NCI-H1436 treated with DMSO at 0.1 percent for 48 hours (cell line): ENCODE measurements around the gene F12.
"Not testable (repeated sequence)": the region's sequence is repeated elsewhere in the genome, so short reads cannot be mapped to it uniquely, and the experiment has no call there.

Experiments used
- DNase-seq: peaks from one replicate; lab custom pipeline; 2025; lab: John Stamatoyannopoulos, UW

Gene F12

DNA sequence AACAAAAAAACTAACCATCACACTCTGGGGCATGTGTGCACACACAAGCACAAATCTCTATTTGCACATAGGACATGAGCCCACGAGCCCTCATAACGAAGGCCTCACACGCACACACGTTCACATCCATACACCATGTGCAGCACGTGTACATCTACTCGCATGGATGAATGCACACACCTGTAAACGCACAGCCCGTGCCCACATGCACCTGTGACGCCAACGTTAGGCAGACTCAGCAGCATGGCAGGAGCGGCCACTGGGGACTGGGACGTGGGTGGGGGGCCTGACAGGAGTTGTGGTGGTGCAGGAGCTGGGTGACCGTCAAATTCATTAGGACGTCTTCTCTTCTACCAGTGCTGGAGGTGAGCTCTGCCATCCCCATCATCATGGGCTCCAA is 22.0 kb downstream of the F12 start:
- DNase-seq: no peak

- no peak for DNase-seq
Observed at GRCh38 chr5:177386542-177386941, 22.8 kb downstream of the F12 start.

- no peak for DNase-seq
Observed at GRCh38 chr5:177385720-177386119, 23.6 kb downstream of the F12 start.

GRCh38 chr5:177384134-177384533 is 25.2 kb downstream of the F12 start, which contains the start of gene SLC34A1:
SLC34A1 (plus strand) TSS chr5:177384434; CDS start chr5:177385742, 1,308 bp downstream.
- no peak for DNase-seq

DNA sequence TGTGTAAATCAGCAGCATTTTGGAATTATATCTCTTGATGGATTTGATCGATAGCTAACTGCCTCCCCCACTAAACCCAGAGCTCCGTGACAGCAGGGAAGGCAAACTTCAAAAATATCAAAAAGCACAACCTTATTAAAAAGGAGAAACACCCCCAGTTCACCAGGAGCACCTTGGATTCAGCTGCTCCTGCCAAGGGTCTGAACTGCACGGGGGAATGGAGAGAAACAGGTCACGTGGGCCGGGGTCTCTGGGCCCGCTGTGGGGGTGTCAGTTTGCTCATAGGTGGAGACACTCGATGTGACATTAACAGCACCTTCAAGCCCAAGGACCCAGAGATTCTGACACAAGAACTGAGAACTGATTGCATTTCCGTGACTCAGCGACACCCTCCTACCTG is 26.2 kb downstream of the F12 start:
- DNase-seq: no peak

GRCh38 chr5:177382423-177383029 is 26.8 kb downstream of the F12 start:
- DNase-seq: no peak

DNA sequence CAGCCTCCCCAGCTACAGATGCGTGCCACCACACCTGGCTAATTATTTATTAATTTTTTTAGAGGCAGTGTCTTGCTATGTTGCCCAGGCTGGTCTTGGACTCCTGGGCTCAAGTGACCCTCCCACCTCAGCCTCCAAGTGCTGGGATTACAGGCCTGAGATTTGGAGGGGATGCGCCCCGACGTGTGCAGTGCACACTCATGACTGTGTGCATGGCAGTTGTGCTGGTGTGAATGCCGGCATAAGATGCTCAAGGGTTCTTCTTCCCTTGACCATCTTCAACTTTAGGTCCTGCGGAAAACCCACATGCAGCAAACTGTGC is 28.6 kb downstream of the F12 start:
- DNase-seq: no peak

- no peak for DNase-seq
Observed at GRCh38 chr5:177378884-177379883, 30.2 kb downstream of the F12 start.

DNA sequence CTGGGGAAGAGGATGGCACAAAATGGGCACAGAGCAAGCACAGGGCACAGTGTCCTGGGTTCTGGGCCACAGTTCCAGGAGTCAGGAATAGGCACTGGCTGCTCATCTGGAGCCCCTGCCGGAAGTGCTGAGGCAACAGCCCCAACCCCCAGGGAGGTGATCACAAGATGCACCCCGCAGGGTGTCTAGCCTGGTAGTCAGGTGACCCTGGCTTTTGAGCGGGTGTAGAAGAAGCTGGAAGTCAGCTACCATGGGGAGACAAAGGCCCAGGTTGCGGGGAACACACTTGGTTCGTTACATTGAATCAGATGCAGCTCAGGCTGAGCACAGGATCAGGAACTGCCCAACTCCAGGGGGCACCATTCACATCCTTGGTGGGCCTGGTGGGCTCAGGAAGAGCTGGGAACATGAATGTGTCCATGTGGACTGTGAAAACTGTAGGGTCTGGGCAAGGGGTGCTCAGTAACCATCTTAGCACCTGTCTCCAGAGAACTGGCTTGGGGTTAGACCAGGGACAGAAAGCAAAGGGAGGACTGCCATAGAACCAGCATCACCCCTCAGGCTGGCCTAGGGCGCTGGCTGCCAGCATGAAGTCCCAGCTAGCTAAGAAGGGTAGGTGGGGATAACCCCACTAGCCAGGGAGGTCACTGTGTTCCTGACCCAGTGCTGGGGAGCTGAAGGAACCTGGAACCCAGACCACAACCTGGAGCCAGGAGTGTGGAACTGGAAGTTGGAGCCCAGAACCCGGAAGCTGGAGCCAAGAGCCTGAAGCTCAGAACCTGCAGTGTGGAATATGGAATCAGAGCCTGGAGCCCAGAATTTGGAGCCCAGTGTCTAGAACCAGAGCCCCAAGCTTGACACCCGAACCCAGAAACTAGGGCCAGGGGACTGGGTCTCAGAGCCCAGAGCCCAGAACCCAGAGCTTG is 31.2 kb downstream of the F12 start:
- no peak for DNase-seq

DNA sequence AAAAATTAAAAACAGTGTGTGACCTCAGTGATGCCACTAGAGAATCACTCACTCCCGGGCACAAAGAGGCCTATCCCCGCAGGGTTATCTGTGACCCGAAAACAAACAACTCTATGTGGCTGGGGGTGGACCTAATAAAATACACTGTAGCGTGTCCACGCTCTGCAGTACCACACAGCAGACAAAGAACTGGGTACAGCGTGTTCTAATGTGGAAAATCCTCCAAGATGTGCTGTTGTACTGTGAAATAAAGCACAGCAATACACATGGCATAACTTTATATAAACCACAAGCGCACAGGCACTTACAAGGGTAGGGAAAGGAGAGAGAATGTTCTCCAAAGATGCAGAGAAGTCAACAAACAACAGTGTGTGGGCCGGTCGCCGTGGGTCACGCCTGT is 33.3 kb downstream of the F12 start:
- no peak for DNase-seq

DNA sequence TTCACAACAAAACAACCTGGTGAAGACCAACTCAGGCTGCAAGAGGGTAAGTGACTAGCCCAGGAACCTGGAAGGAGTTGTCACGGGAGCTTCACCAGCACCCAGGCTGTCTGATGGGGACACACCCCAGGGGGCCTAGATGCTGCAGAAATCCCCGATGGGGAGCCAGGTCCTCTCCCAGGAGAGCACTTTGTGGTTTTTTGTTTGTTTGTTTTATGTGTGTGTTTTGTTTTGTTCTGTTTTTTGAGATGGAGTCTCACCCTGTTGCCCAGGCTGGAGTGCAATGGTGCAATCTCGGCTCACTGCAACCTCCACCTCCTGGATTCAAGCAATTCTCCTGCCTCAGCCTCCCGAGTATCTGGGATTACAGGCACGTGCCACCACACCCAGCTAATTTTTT is 33.8 kb downstream of the F12 start:
- DNase-seq: not testable (repeated sequence)

- no peak for DNase-seq
Observed at GRCh38 chr5:177374211-177374610, 35.2 kb downstream of the F12 start.

DNA sequence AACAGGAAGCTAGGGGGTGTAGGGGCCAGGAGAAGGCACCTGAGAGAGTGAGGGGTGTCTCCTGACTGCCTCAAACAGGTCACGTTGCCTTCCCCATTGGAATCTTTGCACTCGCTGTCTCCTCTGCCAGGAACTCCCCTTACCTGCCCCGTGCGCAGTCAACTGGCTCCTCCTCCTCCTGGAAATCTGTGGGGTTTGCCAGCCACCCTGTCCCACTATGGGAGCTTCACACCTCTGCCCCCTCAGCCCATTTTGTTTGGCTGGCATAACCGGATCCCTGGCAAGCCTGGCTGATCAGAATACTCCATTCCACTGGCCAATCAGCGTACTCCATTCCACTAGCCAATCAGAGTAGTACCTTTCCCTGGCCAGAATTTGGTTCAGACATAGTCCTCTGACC is 35.6 kb downstream of the F12 start:
- DNase-seq: no peak

- DNase-seq: no peak
Observed at GRCh38 chr5:177372910-177373309, 36.5 kb downstream of the F12 start.

- no peak for DNase-seq
Observed at GRCh38 chr5:177372034-177372896, 37.1 kb downstream of the F12 start.

- no peak for DNase-seq
Observed at GRCh38 chr5:177371120-177372033, 38.0 kb downstream of the F12 start.

DNA sequence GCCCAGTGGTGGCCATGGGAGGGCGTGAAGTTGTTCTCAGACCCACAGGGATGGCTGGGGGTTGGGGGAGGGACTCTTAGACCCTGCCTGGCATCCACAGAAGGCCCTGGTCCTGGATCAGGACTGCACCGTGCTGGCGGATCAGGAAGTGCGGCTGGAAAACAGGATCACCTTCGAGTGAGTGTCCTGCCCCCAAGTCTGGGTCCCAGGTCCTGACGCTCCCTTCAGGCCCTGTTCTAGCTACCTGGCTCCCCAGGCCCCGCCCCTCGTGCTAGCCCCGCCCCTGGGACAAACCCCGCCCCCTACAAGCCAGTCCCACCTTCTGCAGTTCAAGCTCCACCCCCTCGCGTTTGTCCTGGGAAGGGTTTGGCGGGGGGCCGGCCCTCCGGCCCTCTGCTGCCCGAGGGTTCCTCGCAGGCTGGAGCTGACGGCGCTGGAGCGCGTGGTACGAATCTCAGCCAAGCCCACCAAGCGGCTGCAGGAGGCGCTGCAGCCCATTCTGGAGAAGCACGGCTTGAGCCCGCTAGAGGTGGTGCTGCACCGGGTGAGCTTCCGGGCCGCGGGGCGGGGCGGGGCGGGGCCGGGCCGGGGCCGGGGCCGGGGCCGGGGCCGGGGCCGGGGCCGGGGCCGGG is 38.8 kb downstream of the F12 start:
- peak; percentile 30 for DNase-seq

DNA sequence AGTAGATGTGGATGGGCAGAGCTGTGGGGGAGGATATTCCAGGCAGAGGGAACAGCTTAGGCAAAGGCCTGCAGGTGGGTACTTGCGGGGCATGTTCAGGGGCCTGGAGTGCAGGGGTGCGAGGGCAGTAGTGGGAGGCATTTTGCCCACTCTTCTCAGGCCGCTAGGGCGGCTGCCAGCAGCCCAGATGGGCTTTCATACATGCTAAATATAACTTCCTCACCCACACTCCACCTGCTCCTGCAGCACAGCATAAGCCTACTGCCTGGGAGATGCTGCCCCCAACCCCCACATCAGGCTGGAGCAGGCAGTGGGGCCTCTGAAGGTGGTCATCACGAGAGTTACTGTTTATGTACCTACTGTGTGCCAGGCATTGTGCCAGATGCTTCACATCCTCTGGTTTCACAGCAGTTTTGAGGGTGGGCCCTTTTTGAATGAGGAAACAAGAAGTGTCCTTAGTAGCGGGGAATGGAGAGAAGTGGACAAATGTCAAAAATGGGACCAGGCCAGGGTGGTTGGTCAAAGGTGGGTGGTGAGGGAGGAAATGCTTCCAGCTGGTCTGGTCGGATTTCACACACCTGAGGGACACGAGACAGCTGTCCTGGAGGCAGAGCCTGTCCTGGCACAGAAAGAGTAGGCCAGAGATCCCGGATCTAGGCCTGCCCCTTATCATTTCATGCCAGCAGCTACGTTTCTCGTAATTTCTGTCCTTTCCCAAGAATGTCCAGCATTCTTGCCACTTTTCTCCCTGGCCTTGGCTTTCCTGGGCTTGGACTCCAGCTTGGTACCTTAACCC is 39.5 kb downstream of the F12 start:
- no peak for DNase-seq
